Stomach (tissue), 4 donors: ENCODE measurements around the gene RBMS3.

Experiments
- POLR2A ChIP-seq, 4 donors: fragments of 450-650 bp; IDR thresholded peaks; one replicate each; pipeline ENCODE4 v1.6.1; 2016; ENCODE audit warnings: antibody characterized with exemption in 4 of 4, control low read depth in 2 of 4, mild to moderate bottlenecking in 1 of 4, moderate library complexity in 1 of 4
- POLR2AphosphoS5 ChIP-seq, 3 donors: sonication (generic); formaldehyde crosslinking; IDR thresholded peaks; one replicate each; pipeline ENCODE4 v1.6.1; 2016; ENCODE audit warnings: antibody characterized with exemption in 3 of 3
- TF ChIP-seq, protein P1 (sequence below), 7 experiments: fragments of 450-650 bp in 4 of 7; fragments of 200-600 bp in 3 of 7; sonication (generic) in 3 of 7; IDR thresholded peaks; one replicate each; pipeline ENCODE4 v1.5.1; 2016 to 2019; ENCODE audit warnings: antibody characterized with exemption in 7 of 7, control low read depth in 2 of 7, mild to moderate bottlenecking in 1 of 7

DNA sequence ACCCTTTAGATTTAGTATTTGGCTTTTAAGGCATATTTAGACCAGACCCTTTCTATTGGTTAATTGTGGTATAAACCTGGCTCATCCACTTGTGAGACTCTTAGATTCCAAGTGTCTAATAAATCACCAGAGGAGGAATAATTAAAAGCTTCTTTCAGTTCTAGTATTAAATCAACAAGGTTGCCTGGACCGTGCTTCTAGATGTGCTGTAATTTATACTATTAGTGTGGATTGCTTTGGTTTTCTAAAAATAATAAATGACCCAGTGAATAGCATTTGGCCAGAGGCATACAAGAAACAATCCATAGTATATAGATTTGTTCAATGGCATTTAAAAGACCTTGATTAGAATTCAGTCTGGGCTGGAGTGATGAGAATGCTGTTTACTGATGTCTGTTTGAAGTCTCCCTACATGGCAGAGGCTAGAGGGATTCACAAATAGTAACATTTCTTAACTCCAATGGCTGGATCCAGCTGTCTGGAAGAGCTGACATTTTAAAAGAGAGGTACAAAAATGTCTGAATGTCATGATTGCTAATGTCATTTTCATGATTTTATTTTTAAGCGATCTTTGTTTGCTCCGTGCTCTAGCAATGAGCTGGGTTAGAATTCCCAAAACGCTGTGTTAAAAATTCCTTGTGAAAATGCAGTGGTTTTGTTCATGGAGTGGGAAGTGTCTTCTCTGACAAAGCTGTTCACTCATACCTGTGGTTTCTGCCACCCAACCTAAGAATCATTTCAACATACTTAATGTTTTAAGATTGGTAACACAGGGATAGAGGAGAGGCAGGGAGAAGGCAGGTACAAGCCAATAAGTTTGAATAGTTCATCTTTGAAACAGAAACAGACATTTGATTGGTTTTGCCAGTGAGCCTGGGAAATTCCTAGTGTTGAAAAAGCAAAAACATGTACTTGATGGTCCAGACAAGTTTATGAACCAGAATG is 89.9 kb downstream of the RBMS3 start:
- TF ChIP-seq, protein P1, sequence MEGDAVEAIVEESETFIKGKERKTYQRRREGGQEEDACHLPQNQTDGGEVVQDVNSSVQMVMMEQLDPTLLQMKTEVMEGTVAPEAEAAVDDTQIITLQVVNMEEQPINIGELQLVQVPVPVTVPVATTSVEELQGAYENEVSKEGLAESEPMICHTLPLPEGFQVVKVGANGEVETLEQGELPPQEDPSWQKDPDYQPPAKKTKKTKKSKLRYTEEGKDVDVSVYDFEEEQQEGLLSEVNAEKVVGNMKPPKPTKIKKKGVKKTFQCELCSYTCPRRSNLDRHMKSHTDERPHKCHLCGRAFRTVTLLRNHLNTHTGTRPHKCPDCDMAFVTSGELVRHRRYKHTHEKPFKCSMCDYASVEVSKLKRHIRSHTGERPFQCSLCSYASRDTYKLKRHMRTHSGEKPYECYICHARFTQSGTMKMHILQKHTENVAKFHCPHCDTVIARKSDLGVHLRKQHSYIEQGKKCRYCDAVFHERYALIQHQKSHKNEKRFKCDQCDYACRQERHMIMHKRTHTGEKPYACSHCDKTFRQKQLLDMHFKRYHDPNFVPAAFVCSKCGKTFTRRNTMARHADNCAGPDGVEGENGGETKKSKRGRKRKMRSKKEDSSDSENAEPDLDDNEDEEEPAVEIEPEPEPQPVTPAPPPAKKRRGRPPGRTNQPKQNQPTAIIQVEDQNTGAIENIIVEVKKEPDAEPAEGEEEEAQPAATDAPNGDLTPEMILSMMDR (IDR thresholded peaks at IDR 0.05): no peak
- TF ChIP-seq POLR2AphosphoS5 (IDR thresholded peaks at IDR 0.05): no peak
- no peak for TF ChIP-seq POLR2A (IDR thresholded peaks at IDR 0.05)
